HUES48 (cell line): ENCODE measurements around the gene UMPS.

ENCODE experiments used
- H3K27ac ChIP-seq: one replicate; pipeline ENCODE4 v1.7.0; 2013; ENCODE audit warnings: low read depth, low read length, inconsistent platforms
- H3K27me3 ChIP-seq: 2 replicates; pipeline ENCODE4 v1.6.1; 2013; ENCODE audit warnings: mild to moderate bottlenecking, low read length; ENCODE audit not compliant: control insufficient read depth, insufficient read depth
- H3K36me3 ChIP-seq: 2 replicates; pipeline ENCODE4 v1.6.1; 2013; ENCODE audit warnings: low read length; ENCODE audit not compliant: control insufficient read depth, insufficient read depth
- H3K4me1 ChIP-seq: 2 replicates; pipeline ENCODE4 v1.6.1; 2013; ENCODE audit warnings: mild to moderate bottlenecking, low read length; ENCODE audit not compliant: control insufficient read depth, insufficient read depth
- H3K4me3 ChIP-seq: 2 replicates; pipeline ENCODE4 v1.5.1; 2013; ENCODE audit warnings: mild to moderate bottlenecking, low read depth, low read length
- H3K9ac ChIP-seq: 2 replicates; pipeline ENCODE4 v1.6.1; 2013; ENCODE audit warnings: mild to moderate bottlenecking, low read depth, low read length, moderate library complexity
- H3K9me3 ChIP-seq: 2 replicates; pipeline ENCODE4 v1.6.1; 2013; ENCODE audit warnings: low read length; ENCODE audit not compliant: control insufficient read depth, insufficient read depth

Gene UMPS

DNA sequence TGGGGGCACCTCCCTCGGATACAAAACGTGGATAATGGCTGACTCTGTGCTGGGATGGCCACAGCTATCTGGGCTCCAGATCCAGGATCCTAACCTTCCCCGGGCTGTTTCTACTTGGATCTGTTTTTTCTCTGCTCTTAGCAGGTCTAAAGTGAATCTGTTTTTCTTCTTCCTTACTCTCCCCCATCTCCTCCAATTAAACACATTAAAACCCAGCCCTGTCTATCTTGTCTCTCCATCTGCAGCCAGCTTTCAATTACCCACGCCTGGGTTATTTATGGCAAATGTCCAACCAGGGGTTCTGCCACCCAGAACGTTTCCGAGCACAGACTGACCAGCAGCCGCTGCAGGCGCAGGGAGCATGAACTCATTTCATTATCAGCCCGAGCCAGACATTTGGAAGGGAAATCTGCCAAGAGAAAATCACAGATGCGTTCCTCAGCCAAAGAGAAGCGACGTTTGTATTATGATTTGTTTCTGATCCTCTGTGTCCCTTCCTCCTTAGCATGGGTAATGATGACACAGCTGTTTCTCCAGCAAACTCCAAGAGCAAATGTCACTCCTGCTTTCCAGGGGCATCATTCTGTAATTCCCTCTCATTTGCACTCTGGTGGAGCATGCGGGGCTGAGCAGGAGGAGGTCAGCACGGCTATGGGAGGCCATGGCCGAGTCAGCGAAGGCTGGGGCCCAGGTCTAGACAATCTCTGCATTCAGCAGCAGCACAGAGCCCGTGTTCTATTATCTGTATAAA, 42.0 kb downstream of the UMPS start:
- Histone ChIP-seq H3K4me3 (no peak overlapping the region), H3K36me3 (peaks cover 58% of the 10 kb centered on the region), H3K9me3 (no peaks in the 10 kb centered on the region), H3K27ac (no peak overlapping the region), H3K9ac (no peak overlapping the region), H3K27me3 (no peaks in the 10 kb centered on the region), H3K4me1 (peaks cover 23% of the 10 kb centered on the region)

- H3K4me1 ChIP-seq: peaks cover 23% of the 10 kb centered on the region
- H3K27ac ChIP-seq: no peak overlapping the region
- H3K9me3 ChIP-seq: no peaks in the 10 kb centered on the region
- no peaks in the 10 kb centered on the region for H3K27me3 ChIP-seq
- H3K9ac ChIP-seq: no peak overlapping the region
- no peak overlapping the region for H3K4me3 ChIP-seq
- peaks cover 58% of the 10 kb centered on the region for H3K36me3 ChIP-seq
These were observed 43.4 kb downstream of the UMPS start for GRCh38 chr3:124773351-124774326.

GRCh38 chr3:124774327-124774718, 44.1 kb downstream of the UMPS start:
- H3K9ac ChIP-seq: 0 out of 2 replicates have a peak overlapping the region, but pooled peaks have one; percentile 32
- H3K36me3 ChIP-seq: peaks cover 55% of the 10 kb centered on the region
- no peaks in the 10 kb centered on the region for H3K9me3 ChIP-seq
- H3K4me3 ChIP-seq: no peak overlapping the region
- peaks cover 23% of the 10 kb centered on the region for H3K4me1 ChIP-seq
- H3K27me3 ChIP-seq: no peaks in the 10 kb centered on the region
- H3K27ac ChIP-seq: peak overlapping the region; percentile 72

DNA sequence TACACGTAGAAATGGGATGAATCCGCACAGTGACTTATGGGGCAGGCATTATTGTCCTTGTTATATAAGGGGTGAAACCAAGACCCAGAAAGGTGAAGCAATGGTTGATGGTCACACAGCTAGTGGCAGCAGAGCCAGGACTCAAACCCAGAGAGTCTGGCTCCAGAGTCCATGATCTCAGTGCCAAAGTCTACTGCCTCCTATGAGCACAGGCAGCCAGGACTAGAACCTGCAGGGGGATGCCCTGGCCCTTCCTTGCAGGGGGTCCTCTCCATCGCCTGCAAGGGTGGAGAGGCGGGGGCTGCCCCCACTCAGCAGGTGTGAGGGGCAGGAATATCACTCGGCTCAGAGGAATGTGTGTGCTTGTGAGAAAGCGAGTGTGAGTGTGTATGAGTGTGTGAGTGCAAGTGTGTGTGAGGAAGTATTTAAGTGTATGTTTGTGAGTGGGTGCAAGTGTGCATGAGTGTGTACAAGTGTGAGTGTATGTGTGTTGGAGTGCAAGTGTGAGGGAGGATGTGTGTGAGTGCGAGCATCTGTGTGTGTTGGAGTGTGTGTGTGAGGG, 44.7 kb downstream of the UMPS start:
- Histone ChIP-seq H3K9me3 (no peaks in the 10 kb centered on the region), H3K9ac (0 out of 2 replicates have a peak overlapping the region, but pooled peaks have one; percentile 32), H3K27ac (peak overlapping the region; percentile 72), H3K4me3 (no peak overlapping the region), H3K4me1 (peaks cover 26% of the 10 kb centered on the region), H3K27me3 (no peaks in the 10 kb centered on the region), H3K36me3 (peaks cover 49% of the 10 kb centered on the region)

GRCh38 chr3:124775877-124776276, 45.6 kb downstream of the UMPS start:
- Histone ChIP-seq H3K27ac (no peak overlapping the region), H3K4me1 (peaks cover 26% of the 10 kb centered on the region), H3K36me3 (peaks cover 43% of the 10 kb centered on the region)

GRCh38 chr3:124776856-124777255, 46.6 kb downstream of the UMPS start:
- Histone ChIP-seq H3K27me3 (no peaks in the 10 kb centered on the region), H3K4me3 (no peak overlapping the region), H3K4me1 (peaks cover 35% of the 10 kb centered on the region), H3K27ac (no peak overlapping the region), H3K36me3 (peaks cover 39% of the 10 kb centered on the region), H3K9me3 (no peaks in the 10 kb centered on the region), H3K9ac (no peak overlapping the region)

More at GRCh38 chr3:124775877-124776276, 45.6 kb downstream of the UMPS start:
- Histone ChIP-seq H3K27me3 (no peaks in the 10 kb centered on the region), H3K4me3 (no peak overlapping the region), H3K9ac (no peak overlapping the region), H3K9me3 (no peaks in the 10 kb centered on the region)

DNA sequence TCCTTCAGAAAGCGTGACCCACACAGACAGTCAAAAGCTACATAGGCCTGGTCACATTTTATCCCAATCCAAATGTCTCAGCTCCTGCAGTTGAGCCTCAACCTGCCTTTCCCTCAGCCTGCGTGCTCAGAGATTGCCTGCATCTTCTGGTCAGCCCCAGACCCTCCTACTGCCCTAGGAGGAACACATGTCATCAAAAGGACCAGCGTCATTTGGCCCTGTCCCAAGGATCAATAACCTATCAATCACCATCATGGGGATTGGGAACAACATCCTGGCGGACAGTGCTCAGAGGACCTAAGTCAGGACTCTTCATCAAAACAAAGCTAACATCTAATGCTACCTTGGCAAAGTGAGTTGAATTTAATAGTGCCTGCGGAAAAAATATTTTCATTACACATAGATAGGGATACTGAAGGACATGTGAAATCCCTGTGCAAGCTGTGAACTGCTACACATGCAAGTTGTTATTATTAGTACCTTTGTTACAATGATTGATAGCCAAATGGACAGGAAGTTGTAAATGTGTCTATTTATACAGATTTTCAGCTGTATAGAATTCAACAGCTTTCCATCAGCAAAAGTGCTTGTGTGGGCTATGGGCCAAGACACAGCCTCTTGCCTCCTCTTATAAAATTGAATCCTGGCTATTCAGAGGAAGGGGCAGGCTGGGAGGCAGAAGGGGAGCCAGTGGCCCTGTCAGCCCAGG, 47.7 kb downstream of the UMPS start:
- no peak overlapping the region for H3K27ac ChIP-seq
- H3K4me1 ChIP-seq: peaks cover 35% of the 10 kb centered on the region

DNA sequence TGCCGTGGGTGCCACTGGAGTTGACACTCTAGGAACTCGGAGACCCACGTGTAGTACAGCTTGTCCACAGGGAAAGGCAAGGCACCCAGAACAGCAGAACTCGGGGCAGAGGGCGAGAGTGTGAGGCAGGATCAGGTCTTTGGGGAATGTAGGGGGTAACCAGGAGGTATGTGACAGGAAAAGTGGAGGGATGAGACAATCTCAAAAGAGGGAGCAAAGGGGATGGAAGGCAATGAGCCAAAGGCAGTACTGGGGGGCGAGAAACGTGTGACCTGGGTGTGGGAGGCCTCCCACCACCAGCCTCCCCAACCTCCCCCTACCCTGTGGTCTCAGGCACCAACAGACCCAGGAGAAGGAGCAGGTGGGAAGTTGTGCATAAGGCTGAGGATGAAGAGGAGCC, 48.9 kb downstream of the UMPS start:
- no peaks in the 10 kb centered on the region for H3K9me3 ChIP-seq
- no peak overlapping the region for H3K27ac ChIP-seq
- H3K36me3 ChIP-seq: peaks cover 33% of the 10 kb centered on the region; the same call in 1 of the 2 replicates
- no peaks in the 10 kb centered on the region for H3K27me3 ChIP-seq
- H3K4me1 ChIP-seq: peaks cover 34% of the 10 kb centered on the region
- no peak overlapping the region for H3K9ac ChIP-seq
- H3K4me3 ChIP-seq: no peak overlapping the region

More for the DNA sequence above, 47.7 kb downstream of the UMPS start:
- Histone ChIP-seq H3K9me3 (no peaks in the 10 kb centered on the region), H3K4me3 (no peak overlapping the region), H3K27me3 (no peaks in the 10 kb centered on the region), H3K36me3 (peaks cover 36% of the 10 kb centered on the region), H3K9ac (no peak overlapping the region)

- Histone ChIP-seq H3K9me3 (no peaks in the 10 kb centered on the region), H3K27me3 (no peaks in the 10 kb centered on the region), H3K27ac (no peak overlapping the region), H3K4me3 (no peak overlapping the region), H3K9ac (no peak overlapping the region), H3K4me1 (peaks cover 29% of the 10 kb centered on the region), H3K36me3 (peaks cover 39% of the 10 kb centered on the region; the same call in 1 of the 2 replicates)
These were observed 49.5 kb downstream of the UMPS start for GRCh38 chr3:124779751-124780191.

- Histone ChIP-seq H3K9me3 (no peaks in the 10 kb centered on the region), H3K9ac (no peak overlapping the region), H3K4me3 (no peak overlapping the region), H3K36me3 (peaks cover 42% of the 10 kb centered on the region; the same call in 1 of the 2 replicates), H3K4me1 (peaks cover 23% of the 10 kb centered on the region), H3K27ac (no peak overlapping the region), H3K27me3 (no peaks in the 10 kb centered on the region)
These were observed 50.1 kb downstream of the UMPS start for GRCh38 chr3:124780356-124780755.
